CD4-positive, alpha-beta T cell (primary cell): ENCODE data around the gene MAZ. TPM values are rescaled to one million over a fixed set of nuclear protein-coding genes. Genes with fewer than 3 reads are reported as not detected.
"Not testable (repeated sequence)": the region's sequence is repeated elsewhere in the genome, so short reads cannot be mapped to it uniquely, and the experiment has no call there.

Experiments used
- ATAC-seq: fragments of 200-7000 bp; cut with Tn5 transposase; one replicate; pipeline ENCODE4 v1.10.0; 2022; ENCODE audit warnings: mild to moderate bottlenecking; ENCODE audit not compliant: poor library complexity
- CTCF ChIA-PET: fragments of 350-600 bp; sonication (Branson Sonifier 250); formaldehyde crosslinking; loops from one replicate; lab custom pipeline; 2021; ENCODE audit warnings: antibody characterized with exemption, inconsistent platforms; lab: Charles Lee
- POLR2A ChIA-PET: fragments of 350-600 bp; sonication (Branson Sonifier 250); formaldehyde crosslinking; loops from one replicate; lab custom pipeline; 2021; ENCODE audit warnings: antibody characterized with exemption, inconsistent platforms; lab: Charles Lee
- DNase-seq, 14 experiments: peaks; one replicate each; pipeline ENCODE4 v3.0.0-alpha.2; 2013 to 2020; ENCODE audit warnings: mixed read lengths in 2 of 14
- H3K27ac ChIP-seq, 2 donors: one replicate each; pipeline versions ENCODE4 v1.5.1 to v1.7.0; 2013; ENCODE audit warnings: low read length in 2 of 2, low read depth in 1 of 2, mild to moderate bottlenecking in 1 of 2
- H3K27me3 ChIP-seq, 2 experiments: 1 replicate in 1 of 2; 2 replicates in 1 of 2; pipeline versions ENCODE4 v1.6.1 to v1.7.0; 2013; ENCODE audit warnings: low read length in 2 of 2, control low read depth in 1 of 2, mild to moderate bottlenecking in 1 of 2, moderate library complexity in 1 of 2; ENCODE audit not compliant: insufficient read depth in 2 of 2, control insufficient read depth in 1 of 2
- H3K36me3 ChIP-seq: one replicate; pipeline ENCODE4 v1.6.1; 2013; ENCODE audit warnings: low read length, control low read depth; ENCODE audit not compliant: insufficient read depth
- H3K4me1 ChIP-seq: one replicate; pipeline ENCODE4 v1.6.1; 2013; ENCODE audit warnings: low read length, control low read depth; ENCODE audit not compliant: insufficient read depth
- H3K4me3 ChIP-seq: one replicate; pipeline ENCODE4 v1.5.1; 2013; ENCODE audit warnings: mild to moderate bottlenecking, low read length, moderate library complexity
- H3K9me3 ChIP-seq, 2 experiments: 1 replicate in 1 of 2; 2 replicates in 1 of 2; pipeline versions ENCODE4 v1.6.1 to v1.7.0; 2013; ENCODE audit warnings: low read length in 2 of 2, mild to moderate bottlenecking in 2 of 2, control low read depth in 1 of 2, moderate library complexity in 1 of 2; ENCODE audit not compliant: control insufficient read depth in 1 of 2, insufficient read depth in 1 of 2
- H3K27ac Mint-ChIP-seq: one replicate; pipeline ENCODE4 v1.8.0; 2020; ENCODE audit warnings: mixed read lengths
- H3K27me3 Mint-ChIP-seq: one replicate; pipeline ENCODE4 v1.8.0; 2021; ENCODE audit warnings: mixed read lengths
- H3K36me3 Mint-ChIP-seq: one replicate; pipeline ENCODE4 v1.8.0; 2021; ENCODE audit warnings: low read depth, mixed read lengths
- H3K4me1 Mint-ChIP-seq: one replicate; pipeline ENCODE4 v1.8.0; 2021; ENCODE audit warnings: low read depth, mixed read lengths
- H3K4me3 Mint-ChIP-seq: one replicate; pipeline ENCODE4 v1.8.0; 2020; ENCODE audit warnings: mild to moderate bottlenecking, mixed read lengths
- H3K9me3 Mint-ChIP-seq: one replicate; pipeline ENCODE4 v1.8.0; 2020; ENCODE audit warnings: mixed read lengths
- CTCF ChIP-seq: fragments of 200-600 bp; IDR thresholded peaks from one replicate; pipeline ENCODE4 v1.8.0; 2022; ENCODE audit warnings: antibody characterized with exemption, mild to moderate bottlenecking
- intact Hi-C, 2 experiments: fragments of 100-400 bp; cut with DNase I in 1 of 2; cut with micrococcal nuclease in 1 of 2; formaldehyde crosslinking; loops; one replicate each; pipeline versions ENCODE4 v1.15.1 to v1.9.0; 2023 to 2025; cut with DNase I, micrococcal nuclease
- total RNA-seq, 174 experiments: library from RNA in 2 of 174; stranded (reverse) in 2 of 174; gene quantifications; one replicate each; pipeline ENCODE4 v1.2.3 and lab custom pipeline; 2021 to 2026

Gene MAZ
- total RNA-seq, 2 experiments from 2014 or later, result 251 to 253 TPM

GRCh38 chr16:29775742-29776408 is 30.5 kb upstream of the MAZ start:
- no peaks in the 10 kb centered on the region for H3K27me3 Mint-ChIP-seq
- no peak overlapping the region for H3K27ac Mint-ChIP-seq
- no peaks in the 10 kb centered on the region for H3K27me3 ChIP-seq
- intact Hi-C loops, result no loop called here
- H3K36me3 ChIP-seq, result no peaks in the 10 kb centered on the region
- H3K9me3 ChIP-seq, result no peaks in the 10 kb centered on the region
- H3K4me1 Mint-ChIP-seq, result peaks cover 2% of the 10 kb centered on the region
- DNase-seq, result no peak
- no peak overlapping the region for H3K4me3 Mint-ChIP-seq
- H3K4me3 ChIP-seq, result no peak overlapping the region
- ChIA-PET POLR2A (no interaction called here), CTCF (no interaction called here)
- TF ChIP-seq CTCF, result no peak
- H3K27ac ChIP-seq, result no peak overlapping the region
- no peaks in the 10 kb centered on the region for H3K9me3 Mint-ChIP-seq
- H3K4me1 ChIP-seq, result no peaks in the 10 kb centered on the region
- no peaks in the 10 kb centered on the region for H3K36me3 Mint-ChIP-seq
- ATAC-seq, result no peak

- TF ChIP-seq CTCF, result no peak
- Mint-ChIP-seq H3K27ac (no peak within 1 kb of the TSS), H3K27me3 (no peaks in the 10 kb centered on the region), H3K9me3 (no peaks in the 10 kb centered on the region), H3K36me3 (no peaks in the 10 kb centered on the region), H3K4me3 (no peak within 1 kb of the TSS), H3K4me1 (peaks cover 6% of the 10 kb centered on the region)
- DNase-seq, result no peak
- Histone ChIP-seq H3K27me3 (no peaks in the 10 kb centered on the region), H3K4me1 (no peaks in the 10 kb centered on the region), H3K4me3 (no peak within 1 kb of the TSS), H3K36me3 (no peaks in the 10 kb centered on the region), H3K9me3 (no peaks in the 10 kb centered on the region), H3K27ac (no peak within 1 kb of the TSS)
- CTCF ChIA-PET, result no interaction called here
- no peak for ATAC-seq
- intact Hi-C loops, result no loop called here
- POLR2A ChIA-PET, result no interaction called here
Measured at GRCh38 chr16:29777576-29778350, 28.6 kb upstream of the MAZ start, which contains the start of gene ZG16. TSS of gene ZG16 (plus strand) at chr16:29778256. CDS start at chr16:29779267, 1,011 bp downstream.

GRCh38 chr16:29779474-29779873 is 26.9 kb upstream of the MAZ start:
- Mint-ChIP-seq H3K27ac (no peak overlapping the region), H3K36me3 (no peaks in the 10 kb centered on the region), H3K4me1 (peaks cover 14% of the 10 kb centered on the region), H3K9me3 (no peaks in the 10 kb centered on the region), H3K4me3 (no peak overlapping the region), H3K27me3 (no peaks in the 10 kb centered on the region)
- ATAC-seq, result no peak
- POLR2A ChIA-PET, result no interaction called here
- no peak overlapping the region for H3K4me3 ChIP-seq
- H3K36me3 ChIP-seq, result no peaks in the 10 kb centered on the region
- H3K4me1 ChIP-seq, result peaks cover 4% of the 10 kb centered on the region
- no peak for DNase-seq
- no peaks in the 10 kb centered on the region for H3K27me3 ChIP-seq
- no peak for TF ChIP-seq CTCF
- no peaks in the 10 kb centered on the region for H3K9me3 ChIP-seq
- intact Hi-C loops, result no loop called here
- no peak overlapping the region for H3K27ac ChIP-seq
- CTCF ChIA-PET, result no interaction called here

- H3K36me3 Mint-ChIP-seq, H3K36me3 ChIP-seq, H3K4me3 Mint-ChIP-seq, H3K4me3 ChIP-seq, ATAC-seq, H3K9me3 Mint-ChIP-seq, H3K27me3 Mint-ChIP-seq, DNase-seq, H3K27ac ChIP-seq, intact Hi-C loops, H3K9me3 ChIP-seq, H3K27me3 ChIP-seq: not testable (repeated sequence)
- ChIA-PET CTCF (interaction anchor here (1.2 to 2.9 kb wide), 3 partner anchors 54 to 83 kb away, joined by 3 to 21 read pairs (median 8); no protein-coding TSS in a partner anchor), POLR2A (interaction anchor here (1.2 to 4.1 kb wide), 3 partner anchors 37 to 83 kb away, joined by 4 to 22 read pairs (median 17); partner anchors contain the start of gene C16orf54)
- peak overlapping the region; percentile 18 for H3K27ac Mint-ChIP-seq
- peaks cover 17% of the 10 kb centered on the region for H3K4me1 ChIP-seq
- peaks cover 27% of the 10 kb centered on the region for H3K4me1 Mint-ChIP-seq
Measured at GRCh38 chr16:29783094-29783953, 23.0 kb upstream of the MAZ start.
